Vagina (tissue), 2 donors: Measurements from ENCODE around the gene EVA1C. TPM values are rescaled to one million over a fixed set of nuclear protein-coding genes. Genes with fewer than 3 reads are reported as not detected.
A peak's percentile ranks its signal among the peaks of the same experiment; 100 is the strongest.

ENCODE experiments used
- DNase-seq, 2 donors: peaks; one replicate each; pipeline ENCODE4 v3.0.0-alpha.2; 2017; ENCODE audit errors: extremely low spot score in 2 of 2
- H3K27ac ChIP-seq: fragments of 200-600 bp; sonication (generic); one replicate; pipeline ENCODE4 v1.5.1; 2019
- H3K27me3 ChIP-seq: fragments of 200-600 bp; sonication (generic); one replicate; pipeline ENCODE4 v1.5.1; 2019
- H3K36me3 ChIP-seq, 2 donors: fragments of 200-600 bp; sonication (generic); one replicate each; pipeline ENCODE4 v1.5.1; 2017 to 2019
- H3K4me1 ChIP-seq: fragments of 200-600 bp; sonication (generic); one replicate; pipeline ENCODE4 v1.5.1; 2019
- H3K4me3 ChIP-seq, 2 donors: fragments of 200-600 bp; sonication (generic); 1 replicate in 1 of 2; 2 replicates in 1 of 2; pipeline ENCODE4 v1.5.1; 2016 to 2019
- H3K9me3 ChIP-seq: fragments of 200-600 bp; sonication (generic); one replicate; pipeline ENCODE4 v1.5.1; 2019
- POLR2A ChIP-seq, 2 donors: fragments of 450-650 bp; IDR thresholded peaks; one replicate each; pipeline ENCODE4 v1.6.1; 2017; ENCODE audit warnings: antibody characterized with exemption in 2 of 2, mild to moderate bottlenecking in 2 of 2, moderate library complexity in 2 of 2
- POLR2AphosphoS5 ChIP-seq, 2 donors: sonication (generic); formaldehyde crosslinking; IDR thresholded peaks; one replicate each; pipeline ENCODE4 v1.9.0; 2017; ENCODE audit warnings: antibody characterized with exemption in 2 of 2, mild to moderate bottlenecking in 2 of 2, low read depth in 1 of 2; ENCODE audit not compliant: insufficient read depth in 1 of 2
- intact Hi-C: fragments of 100-400 bp; cut with DNase I; formaldehyde crosslinking; loops from one replicate; pipeline ENCODE4 v1.15.1; 2023
- total RNA-seq: library from RNA; depleted of rRNA; stranded (reverse); fragments of >200 nt; gene quantifications from one replicate; pipeline ENCODE4 v1.2.3, GENCODE V29; 2016
- TF ChIP-seq, protein P1 (sequence below), 3 experiments: fragments of 450-650 bp in 2 of 3; fragments of 200-600 bp in 1 of 3; sonication (generic) in 1 of 3; IDR thresholded peaks; one replicate each; pipeline ENCODE4 v1.5.1; 2017 to 2019; ENCODE audit warnings: antibody characterized with exemption in 3 of 3, mild to moderate bottlenecking in 2 of 3, moderate library complexity in 2 of 3

The EVA1C gene
- total RNA-seq, 1 donor from 2014 or later: 66.5 TPM

DNA sequence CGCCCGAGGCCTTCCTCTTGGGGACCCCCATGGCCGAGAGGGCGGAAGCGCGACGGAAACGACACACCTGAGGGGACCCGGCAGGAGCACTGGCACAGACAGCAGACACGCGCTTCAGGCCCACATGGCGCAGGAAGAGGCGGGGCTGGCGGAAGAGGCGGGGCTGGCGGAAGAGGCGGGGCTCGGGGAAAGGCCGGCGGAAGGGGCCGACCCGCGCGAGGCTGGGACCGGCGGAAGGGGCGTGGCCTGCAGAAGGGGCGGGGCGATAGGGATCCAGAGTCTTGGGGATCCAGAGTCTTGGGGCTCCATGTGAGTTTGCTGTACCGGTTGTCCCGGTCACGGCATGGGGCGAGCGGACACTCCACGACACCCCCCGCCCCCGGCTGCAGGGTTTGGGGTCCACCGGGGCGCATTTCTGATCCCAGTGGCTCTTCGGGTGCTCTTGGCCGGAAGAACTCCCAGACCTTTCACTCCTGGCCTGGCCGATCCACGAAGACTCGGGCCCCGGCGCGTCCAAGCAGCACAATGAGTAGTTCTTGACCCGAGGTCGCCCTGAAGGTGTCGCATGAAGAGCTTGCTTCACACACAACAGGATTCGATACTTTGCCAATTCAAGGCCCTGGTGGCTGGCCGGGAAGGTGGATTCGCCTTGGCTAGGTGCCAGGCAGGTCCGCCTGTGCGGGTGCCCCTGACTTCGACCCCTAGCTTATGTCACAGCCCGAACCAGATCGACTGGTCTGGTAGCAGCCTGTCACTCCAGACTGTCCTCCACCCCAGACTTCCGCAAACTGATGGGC, 19.4 kb upstream of the EVA1C start, which contains the start of gene URB1:
TSS of gene URB1 (minus strand) at position 133 of the 797 bp plus-strand sequence. CDS start at position 31, 102 bp downstream.
- peak within 1 kb of the TSS; percentile 75 for H3K27ac ChIP-seq
- H3K9me3 ChIP-seq: no peaks in the 10 kb centered on the region
- intact Hi-C loops: no loop called here
- peaks cover 0 to 2% of the 10 kb centered on the region in 2 donors for H3K36me3 ChIP-seq
- DNase-seq: no peak
- TF ChIP-seq POLR2AphosphoS5 (IDR thresholded peaks at IDR 0.05; ENCODE audit: insufficient read depth in 1 of 2, low read depth in 1 of 2) (peak; percentile 81 to 90), POLR2A (IDR thresholded peaks at IDR 0.05) (peak in 1 of 2 donors; percentile 65)
- TF ChIP-seq, protein P1, sequence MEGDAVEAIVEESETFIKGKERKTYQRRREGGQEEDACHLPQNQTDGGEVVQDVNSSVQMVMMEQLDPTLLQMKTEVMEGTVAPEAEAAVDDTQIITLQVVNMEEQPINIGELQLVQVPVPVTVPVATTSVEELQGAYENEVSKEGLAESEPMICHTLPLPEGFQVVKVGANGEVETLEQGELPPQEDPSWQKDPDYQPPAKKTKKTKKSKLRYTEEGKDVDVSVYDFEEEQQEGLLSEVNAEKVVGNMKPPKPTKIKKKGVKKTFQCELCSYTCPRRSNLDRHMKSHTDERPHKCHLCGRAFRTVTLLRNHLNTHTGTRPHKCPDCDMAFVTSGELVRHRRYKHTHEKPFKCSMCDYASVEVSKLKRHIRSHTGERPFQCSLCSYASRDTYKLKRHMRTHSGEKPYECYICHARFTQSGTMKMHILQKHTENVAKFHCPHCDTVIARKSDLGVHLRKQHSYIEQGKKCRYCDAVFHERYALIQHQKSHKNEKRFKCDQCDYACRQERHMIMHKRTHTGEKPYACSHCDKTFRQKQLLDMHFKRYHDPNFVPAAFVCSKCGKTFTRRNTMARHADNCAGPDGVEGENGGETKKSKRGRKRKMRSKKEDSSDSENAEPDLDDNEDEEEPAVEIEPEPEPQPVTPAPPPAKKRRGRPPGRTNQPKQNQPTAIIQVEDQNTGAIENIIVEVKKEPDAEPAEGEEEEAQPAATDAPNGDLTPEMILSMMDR (IDR thresholded peaks at IDR 0.05): no peak
- H3K27me3 ChIP-seq: no peaks in the 10 kb centered on the region
- peaks cover 45% of the 10 kb centered on the region for H3K4me1 ChIP-seq
- H3K4me3 ChIP-seq: peak within 1 kb of the TSS; percentile 89 to 98

- H3K4me3 ChIP-seq: peak overlapping the region; percentile 89 to 98
- no peak for TF ChIP-seq POLR2A (IDR thresholded peaks at IDR 0.05)
- TF ChIP-seq, protein P1 (IDR thresholded peaks at IDR 0.05): no peak
- no peak for TF ChIP-seq POLR2AphosphoS5 (IDR thresholded peaks at IDR 0.05; ENCODE audit: insufficient read depth in 1 of 2, low read depth in 1 of 2)
- intact Hi-C loops: no loop called here
These were observed 18.9 kb upstream of the EVA1C start for GRCh38 chr21:32393677-32394001.

GRCh38 chr21:32403201-32403777, 9.2 kb upstream of the EVA1C start:
- Histone ChIP-seq H3K27me3 (no peaks in the 10 kb centered on the region), H3K27ac (no peak overlapping the region), H3K9me3 (no peaks in the 10 kb centered on the region), H3K36me3 (no peaks in the 10 kb centered on the region), H3K4me3 (no peak overlapping the region), H3K4me1 (peaks cover 5% of the 10 kb centered on the region)
- DNase-seq: no peak
- intact Hi-C loops: no loop called here
- TF ChIP-seq, protein P1 (IDR thresholded peaks at IDR 0.05): peak; percentile 51 to 80 (median 74)
- TF ChIP-seq POLR2AphosphoS5 (IDR thresholded peaks at IDR 0.05; ENCODE audit: insufficient read depth in 1 of 2, low read depth in 1 of 2): peak in 1 of 2 donors; percentile 9
- TF ChIP-seq POLR2A (IDR thresholded peaks at IDR 0.05): no peak

More at GRCh38 chr21:32393677-32394001, 18.9 kb upstream of the EVA1C start:
- peaks cover 41% of the 10 kb centered on the region for H3K4me1 ChIP-seq
- peak overlapping the region; percentile 75 for H3K27ac ChIP-seq
- no peaks in the 10 kb centered on the region for H3K9me3 ChIP-seq
- no peak for DNase-seq
- no peaks in the 10 kb centered on the region for H3K36me3 ChIP-seq
- H3K27me3 ChIP-seq: no peaks in the 10 kb centered on the region

DNA sequence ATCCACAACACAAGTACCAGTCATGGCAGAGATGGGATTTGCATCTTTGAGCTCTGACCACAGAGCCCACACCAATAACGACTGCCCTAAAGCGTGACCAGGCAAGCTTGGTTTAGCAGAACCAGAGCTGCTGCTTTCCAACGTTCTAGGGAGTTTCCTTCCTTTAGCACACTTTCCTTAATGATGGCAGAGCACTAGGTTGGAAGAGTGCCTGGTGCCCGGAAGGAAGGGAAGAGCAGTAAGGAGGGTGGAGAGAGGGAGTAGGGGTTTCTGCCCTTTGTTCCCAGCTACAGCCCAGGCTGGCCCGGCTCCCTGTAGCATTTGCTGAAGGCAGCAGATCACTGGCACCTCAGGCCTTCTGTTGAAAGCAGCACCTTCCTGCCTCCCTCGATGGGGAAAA, 6.1 kb upstream of the EVA1C start:
- DNase-seq: no peak
- intact Hi-C loops: no loop called here
- H3K9me3 ChIP-seq: no peaks in the 10 kb centered on the region
- no peak overlapping the region for H3K27ac ChIP-seq
- no peaks in the 10 kb centered on the region for H3K36me3 ChIP-seq
- H3K27me3 ChIP-seq: no peaks in the 10 kb centered on the region
- TF ChIP-seq POLR2AphosphoS5 (IDR thresholded peaks at IDR 0.05; ENCODE audit: insufficient read depth in 1 of 2, low read depth in 1 of 2): peak in 1 of 2 donors; percentile 38
- TF ChIP-seq, protein P1 (IDR thresholded peaks at IDR 0.05): no peak
- H3K4me3 ChIP-seq: no peak overlapping the region
- H3K4me1 ChIP-seq: peaks cover 18% of the 10 kb centered on the region

- H3K36me3 ChIP-seq: no peaks in the 10 kb centered on the region
- no peak for DNase-seq
- no peaks in the 10 kb centered on the region for H3K27me3 ChIP-seq
- no peak overlapping the region for H3K4me3 ChIP-seq
- peak overlapping the region; percentile 99 for H3K27ac ChIP-seq
- no peak for TF ChIP-seq POLR2A (IDR thresholded peaks at IDR 0.05)
- TF ChIP-seq, protein P1 (IDR thresholded peaks at IDR 0.05): no peak
- TF ChIP-seq POLR2AphosphoS5 (IDR thresholded peaks at IDR 0.05; ENCODE audit: insufficient read depth in 1 of 2, low read depth in 1 of 2): no peak
- intact Hi-C loops: loop anchor here (5.0 kb wide), 2 partner anchors 112 to 157 kb away; no protein-coding TSS in a partner anchor
- H3K9me3 ChIP-seq: no peaks in the 10 kb centered on the region
- peaks cover 36% of the 10 kb centered on the region for H3K4me1 ChIP-seq
These were observed 2.2 kb upstream of the EVA1C start for GRCh38 chr21:32410291-32410690.
